ENCODE data around the gene PIPOX.

DNA sequence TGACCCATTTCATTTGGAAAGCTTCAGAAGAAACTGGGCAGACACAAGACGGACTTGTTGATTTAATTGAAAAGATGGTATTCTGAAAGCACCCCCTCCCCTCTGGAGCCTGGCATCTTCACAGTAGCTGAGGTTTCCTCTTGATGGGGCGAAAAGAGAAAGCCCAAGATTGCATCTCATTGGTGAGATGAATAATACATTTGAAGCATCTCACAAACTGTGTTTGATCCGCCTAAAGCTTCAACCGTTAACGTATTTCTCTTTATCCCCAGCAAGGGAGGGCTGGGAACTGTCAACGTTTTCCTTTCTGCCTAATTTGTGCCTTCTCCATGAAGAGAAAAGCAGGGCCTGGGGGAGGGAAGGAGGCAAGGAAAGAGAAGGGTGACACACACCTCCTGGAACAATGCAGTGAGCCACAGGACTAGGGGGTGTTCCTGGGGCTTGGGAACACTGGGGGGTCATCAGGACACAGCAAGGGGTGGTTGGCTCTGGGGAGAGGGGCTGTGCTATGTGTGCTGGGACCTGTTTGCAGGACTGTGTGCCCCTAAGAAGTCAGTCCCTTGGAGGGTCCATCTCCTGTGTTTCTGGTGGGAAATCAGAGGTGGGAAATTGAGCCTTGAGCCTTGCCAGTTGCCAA is 18.5 kb upstream of the PIPOX start:
- no peak for TF ChIP-seq EZH2 (IDR thresholded peaks at IDR 0.05; ENCODE audit: insufficient read depth, low read length)
- TF ChIP-seq, protein P1, sequence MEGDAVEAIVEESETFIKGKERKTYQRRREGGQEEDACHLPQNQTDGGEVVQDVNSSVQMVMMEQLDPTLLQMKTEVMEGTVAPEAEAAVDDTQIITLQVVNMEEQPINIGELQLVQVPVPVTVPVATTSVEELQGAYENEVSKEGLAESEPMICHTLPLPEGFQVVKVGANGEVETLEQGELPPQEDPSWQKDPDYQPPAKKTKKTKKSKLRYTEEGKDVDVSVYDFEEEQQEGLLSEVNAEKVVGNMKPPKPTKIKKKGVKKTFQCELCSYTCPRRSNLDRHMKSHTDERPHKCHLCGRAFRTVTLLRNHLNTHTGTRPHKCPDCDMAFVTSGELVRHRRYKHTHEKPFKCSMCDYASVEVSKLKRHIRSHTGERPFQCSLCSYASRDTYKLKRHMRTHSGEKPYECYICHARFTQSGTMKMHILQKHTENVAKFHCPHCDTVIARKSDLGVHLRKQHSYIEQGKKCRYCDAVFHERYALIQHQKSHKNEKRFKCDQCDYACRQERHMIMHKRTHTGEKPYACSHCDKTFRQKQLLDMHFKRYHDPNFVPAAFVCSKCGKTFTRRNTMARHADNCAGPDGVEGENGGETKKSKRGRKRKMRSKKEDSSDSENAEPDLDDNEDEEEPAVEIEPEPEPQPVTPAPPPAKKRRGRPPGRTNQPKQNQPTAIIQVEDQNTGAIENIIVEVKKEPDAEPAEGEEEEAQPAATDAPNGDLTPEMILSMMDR (IDR thresholded peaks at IDR 0.05; ENCODE audit: insufficient read depth, low read depth, low read length), result no peak

Measured in astrocyte (in vitro differentiated cells and primary cell).